ENCODE results near the gene TOLLIP.

- TF ChIP-seq POLR2A (IDR thresholded peaks at IDR 0.05) = no peak
- no peak for TF ChIP-seq CTCF (IDR thresholded peaks at IDR 0.05)
Measured at GRCh38 chr11:1275021-1275420, 34.4 kb downstream of the TOLLIP start.

Data from right lobe of liver (tissue), 4 donors.